Ovary (tissue), 9 donors: ENCODE data around the gene CFAP90. TPM values are rescaled to one million over a fixed set of nuclear protein-coding genes. Genes with fewer than 3 reads are reported as not detected.
A peak's percentile ranks its signal among the peaks of the same experiment; 100 is the strongest.

Experiments used
- DNase-seq, 5 donors: peaks; one replicate each; pipeline ENCODE4 v3.0.0-alpha.2; 2019 to 2020
- H3K27ac ChIP-seq, 2 donors: fragments of 200-600 bp; one replicate each; pipeline versions ENCODE4 v1.5.1 to v1.8.0; 2019 to 2022
- H3K27me3 ChIP-seq: fragments of 200-600 bp; one replicate; pipeline ENCODE4 v1.8.0; 2022
- H3K36me3 ChIP-seq: fragments of 200-600 bp; sonication (generic); one replicate; pipeline ENCODE4 v1.5.1; 2019
- H3K4me1 ChIP-seq: one replicate; pipeline ENCODE4 v1.8.1; 2013; ENCODE audit warnings: mild to moderate bottlenecking, moderate library complexity; ENCODE audit not compliant: insufficient read depth
- H3K4me3 ChIP-seq: fragments of 200-600 bp; sonication (generic); one replicate; pipeline ENCODE4 v1.5.1; 2017
- H3K9me3 ChIP-seq, 2 donors: fragments of 200-600 bp in 1 of 2; sonication (generic) in 1 of 2; one replicate each; pipeline versions ENCODE4 v1.5.1 to v1.8.1; 2013 to 2019; ENCODE audit warnings: mild to moderate bottlenecking in 1 of 2, moderate library complexity in 1 of 2
- EP300 ChIP-seq: sonication (generic); formaldehyde crosslinking; IDR thresholded peaks from one replicate; pipeline ENCODE4 v1.6.1; 2017; ENCODE audit warnings: antibody characterized with exemption
- POLR2A ChIP-seq: fragments of 450-650 bp; IDR thresholded peaks from one replicate; pipeline ENCODE4 v1.6.1; 2017; ENCODE audit warnings: antibody characterized with exemption, mild to moderate bottlenecking, moderate library complexity
- WGBS, 3 donors: extraction: QIAGEN DNeasy Blood & Tissue Kit in 1 of 3; methylation state at CpG; one replicate each; pipeline versions ENCODE4 v1.1.5 to v1.1.7; 2013 to 2017; 5-methylcytosine and 5-hydroxymethylcytosine counted together
- intact Hi-C, 4 donors: fragments of 100-400 bp; cut with DNase I; formaldehyde crosslinking; loops; one replicate each; pipeline versions ENCODE4 v1.11.0 to v1.15.1; 2022 to 2023
- polyA plus RNA-seq, 2 donors: library from polyadenylated mRNA; stranded (reverse); fragments of 200-250 nt in 1 of 2; fragments of 350-450 nt in 1 of 2; fragmentation: Illumina TruSeq in 1 of 2; extraction: RNeasy Lipid Tissue Mini Kit (QIAGEN cat#74804) in 1 of 2; gene quantifications; one replicate each; pipeline ENCODE4 v1.2.3, GENCODE V29; 2013 to 2014
- total RNA-seq, 7 donors: library from RNA; depleted of rRNA in 2 of 7; stranded (reverse); fragments of >200 nt in 2 of 7; fragmentation: NEBNext Ultra II Directional in 3 of 7; extraction: Animal tissue kit (Norgen Biotek cat#: 25700) in 3 of 7; gene quantifications; one replicate each; pipeline versions ENCODE4 v1.1.0 to v1.2.4, GENCODE V29; 2016 to 2023
- TF ChIP-seq, protein P1 (sequence below), 3 donors: fragments of 450-650 bp in 2 of 3; fragments of 200-600 bp in 1 of 3; IDR thresholded peaks; one replicate each; pipeline versions ENCODE4 v1.5.1 to v1.8.0; 2016 to 2022; ENCODE audit warnings: antibody characterized with exemption in 3 of 3, mild to moderate bottlenecking in 1 of 3
- donor health status: DM: no; HTN: no; CAD: no; lungs with moderate emphysema.
- donor health status: DM: no; HTN: no; CAD: no.
- donor health status: Bipolar disorder and iron deficiency.
- donor health status: DM: yes; HTN: yes; CAD: no.
- donor health status: DM: no; HTN: no; CAD: no.
- donor health status: DM: yes; HTN: yes; CAD: no.

Gene CFAP90
- total and polyA plus RNA-seq, 9 donors: 0.66 to 41.2 (median 1.0) TPM

DNA sequence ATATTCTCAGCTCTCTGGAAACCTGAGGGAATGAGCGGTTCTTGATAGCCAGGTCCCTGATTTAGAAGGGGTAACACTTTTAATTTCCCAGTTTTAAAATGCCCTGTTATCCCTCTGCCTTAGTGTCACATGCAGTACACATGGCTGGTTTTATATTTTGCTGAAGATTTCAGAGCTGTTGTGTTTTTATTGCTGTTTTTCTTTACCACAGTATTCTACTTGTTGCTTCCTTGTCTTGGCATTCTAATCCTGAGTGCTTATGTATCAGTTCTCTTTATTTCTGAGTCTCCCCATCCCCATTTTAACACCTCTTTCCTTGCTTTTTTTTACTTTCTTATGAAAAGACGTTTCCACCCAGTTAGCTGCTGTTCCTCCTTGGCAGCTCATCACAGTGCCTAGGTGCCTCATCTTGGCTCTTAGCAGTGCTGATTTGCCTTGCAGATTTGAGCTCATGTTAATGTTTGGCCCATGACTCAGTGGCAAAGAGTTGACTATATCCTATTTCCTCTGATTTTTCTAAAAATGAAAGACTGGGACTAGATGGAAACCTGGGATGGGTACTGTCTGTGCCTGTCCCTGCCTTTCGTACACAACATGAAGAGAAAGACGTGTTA, 21.7 kb upstream of the CFAP90 start:
- WGBS, 3 donors: 83 to 85% (median 83%) methylated on average over 4 of the region's 4 CpGs
- H3K27ac ChIP-seq: no peak overlapping the region

DNA sequence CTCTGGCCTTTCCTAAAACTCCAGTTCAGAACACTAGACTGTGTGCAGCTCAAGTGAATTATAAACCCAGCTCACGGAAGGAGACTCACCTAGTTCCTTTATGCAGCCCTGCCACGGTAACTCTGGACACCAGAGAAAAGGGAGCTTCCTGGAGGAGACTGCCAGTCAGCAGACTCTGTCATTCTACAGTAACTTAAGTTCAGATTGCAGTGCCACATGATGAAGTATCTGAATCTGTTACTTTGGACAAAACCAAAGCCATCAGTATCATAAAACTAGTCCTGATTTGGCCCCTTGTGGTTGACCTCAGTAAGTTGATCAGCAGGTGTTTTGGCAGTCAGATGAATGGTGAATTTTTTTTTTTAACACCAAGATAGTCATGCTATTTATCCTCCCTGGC, 20.7 kb upstream of the CFAP90 start:
- H3K27ac ChIP-seq: no peak overlapping the region
- 78 to 86% (median 85%) methylated on average over 2 of the region's 2 CpGs for WGBS, 3 donors
- H3K9me3 ChIP-seq: no peaks in the 10 kb centered on the region
- no peak for DNase-seq
- H3K4me1 ChIP-seq: peaks cover 3% of the 10 kb centered on the region
- TF ChIP-seq, protein P1, sequence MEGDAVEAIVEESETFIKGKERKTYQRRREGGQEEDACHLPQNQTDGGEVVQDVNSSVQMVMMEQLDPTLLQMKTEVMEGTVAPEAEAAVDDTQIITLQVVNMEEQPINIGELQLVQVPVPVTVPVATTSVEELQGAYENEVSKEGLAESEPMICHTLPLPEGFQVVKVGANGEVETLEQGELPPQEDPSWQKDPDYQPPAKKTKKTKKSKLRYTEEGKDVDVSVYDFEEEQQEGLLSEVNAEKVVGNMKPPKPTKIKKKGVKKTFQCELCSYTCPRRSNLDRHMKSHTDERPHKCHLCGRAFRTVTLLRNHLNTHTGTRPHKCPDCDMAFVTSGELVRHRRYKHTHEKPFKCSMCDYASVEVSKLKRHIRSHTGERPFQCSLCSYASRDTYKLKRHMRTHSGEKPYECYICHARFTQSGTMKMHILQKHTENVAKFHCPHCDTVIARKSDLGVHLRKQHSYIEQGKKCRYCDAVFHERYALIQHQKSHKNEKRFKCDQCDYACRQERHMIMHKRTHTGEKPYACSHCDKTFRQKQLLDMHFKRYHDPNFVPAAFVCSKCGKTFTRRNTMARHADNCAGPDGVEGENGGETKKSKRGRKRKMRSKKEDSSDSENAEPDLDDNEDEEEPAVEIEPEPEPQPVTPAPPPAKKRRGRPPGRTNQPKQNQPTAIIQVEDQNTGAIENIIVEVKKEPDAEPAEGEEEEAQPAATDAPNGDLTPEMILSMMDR (IDR thresholded peaks at IDR 0.05): no peak
- no peak for TF ChIP-seq POLR2A
- TF ChIP-seq EP300: no peak
- H3K27me3 ChIP-seq: no peaks in the 10 kb centered on the region
- H3K36me3 ChIP-seq: no peaks in the 10 kb centered on the region
- intact Hi-C loops: no loop called here
- H3K4me3 ChIP-seq: no peak overlapping the region

More for the DNA sequence above, 21.7 kb upstream of the CFAP90 start:
- Histone ChIP-seq H3K9me3 (no peaks in the 10 kb centered on the region), H3K27me3 (no peaks in the 10 kb centered on the region), H3K4me3 (no peak overlapping the region), H3K36me3 (no peaks in the 10 kb centered on the region), H3K4me1 (peaks cover 3% of the 10 kb centered on the region)
- intact Hi-C loops: no loop called here
- TF ChIP-seq, protein P1 (IDR thresholded peaks at IDR 0.05): no peak
- TF ChIP-seq EP300 (no peak), POLR2A (no peak)
- DNase-seq: no peak

DNA sequence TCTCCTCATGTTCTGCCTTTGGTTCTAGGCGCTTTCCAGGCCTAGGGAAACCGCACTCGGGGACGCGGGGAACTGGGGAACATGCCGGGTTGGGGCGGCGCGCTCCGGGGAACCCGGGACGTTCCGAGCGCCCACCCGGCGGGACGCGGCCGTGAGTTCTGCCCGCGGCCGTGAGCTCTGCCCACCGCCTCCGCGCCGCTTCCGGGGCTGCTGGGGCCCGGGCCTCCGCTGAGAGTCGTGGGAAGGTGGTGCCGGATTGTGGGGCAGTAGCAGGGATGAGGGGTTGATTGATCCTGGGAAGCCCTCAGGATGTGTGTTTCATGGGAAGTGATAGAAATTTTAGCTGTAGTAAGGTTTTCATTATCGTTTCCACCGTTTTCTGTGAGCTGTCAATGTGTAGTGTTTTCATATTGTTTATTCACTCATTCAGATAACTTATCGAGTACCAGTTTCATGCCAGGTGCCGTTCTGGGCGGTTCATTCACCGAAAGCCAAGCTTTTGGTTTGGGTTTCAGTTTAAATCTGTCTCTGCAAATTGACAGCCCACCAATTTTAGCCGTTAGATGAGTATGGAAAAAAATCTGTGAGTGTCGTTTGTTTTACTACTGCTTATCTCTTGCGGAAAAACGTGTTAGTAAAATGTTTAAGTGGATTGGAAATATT, 18.7 kb upstream of the CFAP90 start:
- peak overlapping the region; percentile 17 to 57 for H3K27ac ChIP-seq
- 0 to 1% (median 1%) methylated on average over 26 to 41 of the region's 41 CpGs for WGBS, 3 donors
- H3K36me3 ChIP-seq: no peaks in the 10 kb centered on the region
- H3K4me3 ChIP-seq: peak overlapping the region; percentile 99
- intact Hi-C loops: no loop called here
- no peak for DNase-seq
- TF ChIP-seq, protein P1 (IDR thresholded peaks at IDR 0.05): no peak
- H3K9me3 ChIP-seq: no peaks in the 10 kb centered on the region
- H3K27me3 ChIP-seq: no peaks in the 10 kb centered on the region
- H3K4me1 ChIP-seq: peaks cover 3% of the 10 kb centered on the region

DNA sequence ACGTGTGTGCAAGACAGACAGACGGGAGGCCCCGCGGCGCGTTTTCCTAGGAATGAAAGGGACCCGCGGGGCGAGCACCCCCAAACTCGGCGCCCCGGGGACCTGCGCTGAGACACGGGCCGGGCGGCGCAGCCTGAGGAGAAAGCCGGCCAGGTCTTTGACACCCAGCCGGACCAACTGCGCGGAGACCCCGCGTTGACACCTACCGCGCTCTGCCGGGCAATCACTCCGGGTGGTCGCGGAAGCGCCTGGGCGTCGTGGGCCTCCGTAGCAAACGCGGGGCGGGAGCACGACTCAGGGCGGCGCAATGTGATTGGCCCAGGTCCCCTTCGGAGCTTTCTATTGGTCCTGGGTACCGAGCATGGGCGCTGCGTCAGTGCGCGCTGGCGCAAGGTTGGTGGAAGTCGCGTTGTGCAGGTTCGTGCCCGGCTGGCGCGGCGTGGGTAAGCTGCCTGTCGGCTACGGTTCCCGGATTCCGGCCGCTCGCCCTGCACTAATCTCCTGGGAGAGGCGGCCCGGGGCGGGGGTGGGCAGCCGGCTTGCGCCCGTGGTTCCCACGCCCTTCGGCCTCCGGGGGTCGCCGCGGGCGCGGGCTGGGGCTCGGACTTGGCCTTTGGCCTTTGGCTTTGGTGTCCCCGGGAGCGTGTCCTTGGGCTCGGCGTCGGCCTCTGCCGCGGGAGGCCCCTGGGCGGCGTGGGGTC, 18.0 kb upstream of the CFAP90 start, which contains the start of the genes FASTKD3 and MTRR:
FASTKD3 (minus strand) TSS at position 259 of the 701 bp plus-strand sequence. CDS start 948 bp downstream, outside the sequence.
MTRR (plus strand) TSS at position 376 of the 701 bp plus-strand sequence. CDS start 1,647 bp downstream, outside the sequence.
- peak; percentile 51 for TF ChIP-seq POLR2A
- TF ChIP-seq EP300: no peak
- Histone ChIP-seq H3K4me1 (peaks cover 3% of the 10 kb centered on the region), H3K4me3 (peak within 1 kb of the TSS; percentile 99), H3K36me3 (no peaks in the 10 kb centered on the region), H3K27me3 (no peaks in the 10 kb centered on the region), H3K9me3 (no peaks in the 10 kb centered on the region), H3K27ac (peak within 1 kb of the TSS; percentile 33 to 57)
- peak; percentile 86 to 95 (median 91) for DNase-seq
- intact Hi-C loops: no loop called here
- WGBS, 3 donors: 0 to 1% (median 0%) methylated on average over 68 to 83 of the region's 83 CpGs
